AG09309 (cell line): ENCODE data around the gene CLBA1.

Experiments
- DNase-seq: peaks from one replicate; pipeline ENCODE4 v3.0.0-alpha.2; 2010; ENCODE audit warnings: low read depth
- H3K4me3 ChIP-seq: 2 replicates; pipeline ENCODE4 v1.5.1; 2011; ENCODE audit warnings: mild to moderate bottlenecking, low read depth, low read length, moderate library complexity; ENCODE audit not compliant: control insufficient read depth
- TF ChIP-seq, protein P1 (sequence below): IDR thresholded peaks from 2 replicates; pipeline ENCODE4 v1.5.1; 2011; ENCODE audit warnings: mild to moderate bottlenecking, low read depth, low read length, inconsistent platforms; ENCODE audit not compliant: insufficient read depth, control insufficient read depth; ENCODE audit errors: missing control alignments

Gene CLBA1

GRCh38 chr14:105014631-105015030 lies 29.0 kb downstream of the CLBA1 start:
- TF ChIP-seq, protein P1, sequence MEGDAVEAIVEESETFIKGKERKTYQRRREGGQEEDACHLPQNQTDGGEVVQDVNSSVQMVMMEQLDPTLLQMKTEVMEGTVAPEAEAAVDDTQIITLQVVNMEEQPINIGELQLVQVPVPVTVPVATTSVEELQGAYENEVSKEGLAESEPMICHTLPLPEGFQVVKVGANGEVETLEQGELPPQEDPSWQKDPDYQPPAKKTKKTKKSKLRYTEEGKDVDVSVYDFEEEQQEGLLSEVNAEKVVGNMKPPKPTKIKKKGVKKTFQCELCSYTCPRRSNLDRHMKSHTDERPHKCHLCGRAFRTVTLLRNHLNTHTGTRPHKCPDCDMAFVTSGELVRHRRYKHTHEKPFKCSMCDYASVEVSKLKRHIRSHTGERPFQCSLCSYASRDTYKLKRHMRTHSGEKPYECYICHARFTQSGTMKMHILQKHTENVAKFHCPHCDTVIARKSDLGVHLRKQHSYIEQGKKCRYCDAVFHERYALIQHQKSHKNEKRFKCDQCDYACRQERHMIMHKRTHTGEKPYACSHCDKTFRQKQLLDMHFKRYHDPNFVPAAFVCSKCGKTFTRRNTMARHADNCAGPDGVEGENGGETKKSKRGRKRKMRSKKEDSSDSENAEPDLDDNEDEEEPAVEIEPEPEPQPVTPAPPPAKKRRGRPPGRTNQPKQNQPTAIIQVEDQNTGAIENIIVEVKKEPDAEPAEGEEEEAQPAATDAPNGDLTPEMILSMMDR = no peak
- H3K4me3 ChIP-seq = no peak overlapping the region

GRCh38 chr14:105015242-105015641 lies 29.7 kb downstream of the CLBA1 start:
- TF ChIP-seq, protein P1 = no peak
- DNase-seq = no peak
- H3K4me3 ChIP-seq = no peak overlapping the region

More at GRCh38 chr14:105014631-105015030, 29.0 kb downstream of the CLBA1 start:
- DNase-seq = no peak

DNA sequence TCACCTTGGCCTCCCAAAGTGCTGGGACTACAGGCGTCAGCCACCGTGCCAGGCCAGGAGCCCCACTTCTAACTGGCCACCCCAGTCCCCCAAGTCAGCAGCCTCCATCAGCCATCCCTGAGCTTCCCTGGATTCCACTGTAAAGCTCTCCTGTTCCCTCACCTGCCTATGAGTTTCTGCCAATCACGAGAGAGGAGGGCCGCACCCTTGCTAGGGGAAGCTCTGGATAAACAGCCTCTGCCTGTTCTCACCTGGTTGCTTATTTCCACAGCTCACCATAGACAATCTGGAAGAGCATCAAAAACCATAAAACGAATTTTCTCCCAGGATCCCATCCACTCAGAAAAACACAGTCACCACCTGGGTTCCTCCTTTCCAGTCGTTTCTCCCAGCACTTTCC lies 30.3 kb downstream of the CLBA1 start:
- H3K4me3 ChIP-seq = no peak overlapping the region
- TF ChIP-seq, protein P1 = no peak
- no peak for DNase-seq

DNA sequence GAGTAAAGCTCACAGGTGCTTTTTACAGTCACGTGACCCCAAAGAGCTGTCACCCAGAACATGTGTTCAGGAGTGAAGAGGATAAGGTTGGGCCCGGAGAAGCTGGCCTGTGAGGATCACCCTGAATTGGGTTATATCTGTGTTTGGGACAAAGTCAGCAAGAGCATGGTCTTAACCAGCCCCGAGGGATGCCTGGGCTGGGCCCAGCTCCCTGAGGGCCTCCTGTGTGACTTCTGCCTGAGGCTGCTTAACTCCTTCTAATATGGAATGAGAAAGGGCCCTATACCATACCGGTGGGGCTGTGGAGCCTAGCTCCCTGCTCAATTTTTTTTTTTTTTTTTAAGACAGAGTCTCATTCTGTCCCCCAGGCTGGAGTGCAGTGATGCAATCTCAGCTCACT lies 32.8 kb downstream of the CLBA1 start:
- no peak overlapping the region for H3K4me3 ChIP-seq
- no peak for DNase-seq
- TF ChIP-seq, protein P1 = no peak

GRCh38 chr14:105019861-105020814 lies 34.5 kb downstream of the CLBA1 start:
- TF ChIP-seq, protein P1 = peak; percentile 0
- H3K4me3 ChIP-seq = peak overlapping the region; percentile 54
- DNase-seq = no peak

DNA sequence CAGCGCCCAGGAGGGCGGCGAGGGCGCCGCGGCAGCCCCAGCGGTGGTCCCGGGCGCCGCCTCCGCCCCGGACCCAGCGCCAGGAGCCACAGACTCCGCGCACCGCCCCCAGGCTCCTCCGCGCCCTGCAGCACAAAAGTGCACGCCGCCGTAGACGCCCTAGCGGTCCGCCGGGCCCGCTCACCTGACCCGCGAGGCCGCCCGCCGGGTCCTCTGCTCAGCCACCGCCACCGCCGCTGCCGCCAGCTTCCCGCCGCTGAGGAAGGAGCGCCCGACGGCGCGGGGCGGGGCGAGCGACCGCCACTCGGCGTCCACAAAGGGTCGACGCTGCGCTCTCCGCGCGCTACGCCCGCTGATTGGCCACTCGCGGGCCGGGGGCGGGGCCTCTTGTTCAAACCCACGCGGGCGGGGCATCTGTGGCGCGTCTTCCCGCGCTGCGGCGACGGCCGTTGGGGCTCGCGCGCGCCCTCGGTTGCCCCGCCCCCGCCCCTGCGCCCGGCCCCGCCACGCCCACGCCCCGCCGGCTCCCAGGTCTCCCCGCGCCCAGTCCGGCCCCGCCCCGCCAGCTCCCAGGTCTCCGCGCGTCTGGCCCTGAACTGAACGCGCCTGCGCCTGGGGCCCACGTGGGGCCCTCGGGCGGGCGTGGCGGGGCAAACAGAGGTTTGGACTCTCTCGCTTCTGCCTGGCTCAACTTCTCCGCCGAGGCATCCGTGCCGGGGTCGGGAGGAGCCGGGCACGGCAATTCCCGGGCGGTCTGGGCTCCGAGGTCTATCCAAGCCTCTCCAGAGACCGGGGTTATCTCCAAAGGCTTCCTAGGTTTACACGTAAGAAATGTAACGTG lies 35.4 kb downstream of the CLBA1 start, which contains the start of gene CDCA4:
Gene CDCA4, minus strand, starts transcription at position 269 of the 841 bp plus-strand sequence. CDS start 9,154 bp downstream, outside the sequence.
- peak within 1 kb of the TSS; percentile 75 for H3K4me3 ChIP-seq
- DNase-seq = peak; percentile 70
- TF ChIP-seq, protein P1 = no peak
